Measurements from ENCODE around the gene PCDHA11. TPM values are rescaled to one million over a fixed set of nuclear protein-coding genes. Genes with fewer than 3 reads are reported as not detected.
"Not testable (repeated sequence)": the region's sequence is repeated elsewhere in the genome, so short reads cannot be mapped to it uniquely, and the experiment has no call there.

PCDHA11 gene, protein sequence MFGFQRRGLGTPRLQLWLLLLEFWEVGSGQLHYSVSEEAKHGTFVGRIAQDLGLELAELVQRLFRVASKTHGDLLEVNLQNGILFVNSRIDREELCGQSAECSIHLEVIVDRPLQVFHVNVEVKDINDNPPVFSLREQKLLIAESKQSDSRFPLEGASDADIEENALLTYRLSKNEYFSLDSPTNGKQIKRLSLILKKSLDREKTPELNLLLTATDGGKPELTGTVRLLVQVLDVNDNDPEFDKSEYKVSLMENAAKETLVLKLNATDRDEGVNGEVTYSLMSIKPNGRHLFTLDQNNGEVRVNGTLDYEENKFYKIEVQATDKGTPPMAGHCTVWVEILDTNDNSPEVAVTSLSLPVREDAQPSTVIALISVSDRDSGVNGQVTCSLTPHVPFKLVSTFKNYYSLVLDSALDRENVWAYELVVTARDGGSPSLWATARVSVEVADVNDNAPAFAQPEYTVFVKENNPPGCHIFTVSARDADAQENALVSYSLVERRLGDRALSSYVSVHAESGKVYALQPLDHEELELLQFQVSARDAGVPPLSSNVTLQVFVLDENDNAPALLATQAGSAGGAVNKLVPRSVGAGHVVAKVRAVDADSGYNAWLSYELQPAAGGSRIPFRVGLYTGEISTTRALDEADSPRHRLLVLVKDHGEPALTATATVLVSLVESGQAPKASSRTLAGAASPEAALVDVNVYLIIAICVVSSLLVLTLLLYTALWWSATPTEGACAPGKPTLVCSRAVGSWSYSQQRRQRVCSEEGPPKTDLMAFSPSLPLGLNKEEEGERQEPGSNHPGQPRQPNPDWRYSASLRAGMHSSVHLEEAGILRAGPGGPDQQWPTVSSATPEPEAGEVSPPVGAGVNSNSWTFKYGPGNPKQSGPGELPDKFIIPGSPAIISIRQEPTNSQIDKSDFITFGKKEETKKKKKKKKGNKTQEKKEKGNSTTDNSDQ
- total RNA-seq (10 to 100 TPM in 1 of 2 donors, 1 to 10 TPM in 1; 3.0 to 10.8 TPM), polyA plus RNA-seq (ENCODE audit: insufficient read length in 2 of 2) (10 to 100 TPM; 10.6 to 13.0 TPM)
- long read RNA-seq, donor 1, full-length matches to known transcripts: 9 of 9 reads
- long read RNA-seq, donor 1, partial matches to known transcripts: 0 of 9 reads
- long read RNA-seq, donor 1, other reads (novel, unspliced or antisense): 0 of 9 reads
- long read RNA-seq, donor 2, full-length matches to known transcripts: 2 of 2 reads
- long read RNA-seq, donor 2, partial matches to known transcripts: 0 of 2 reads
- long read RNA-seq, donor 2, other reads (novel, unspliced or antisense): 0 of 2 reads
- long read RNA-seq, donor 3, full-length matches to known transcripts: 5 of 5 reads
- long read RNA-seq, donor 3, partial matches to known transcripts: 0 of 5 reads
- long read RNA-seq, donor 3, other reads (novel, unspliced or antisense): 0 of 5 reads
- long read RNA-seq, donor 4: 0 reads

DNA sequence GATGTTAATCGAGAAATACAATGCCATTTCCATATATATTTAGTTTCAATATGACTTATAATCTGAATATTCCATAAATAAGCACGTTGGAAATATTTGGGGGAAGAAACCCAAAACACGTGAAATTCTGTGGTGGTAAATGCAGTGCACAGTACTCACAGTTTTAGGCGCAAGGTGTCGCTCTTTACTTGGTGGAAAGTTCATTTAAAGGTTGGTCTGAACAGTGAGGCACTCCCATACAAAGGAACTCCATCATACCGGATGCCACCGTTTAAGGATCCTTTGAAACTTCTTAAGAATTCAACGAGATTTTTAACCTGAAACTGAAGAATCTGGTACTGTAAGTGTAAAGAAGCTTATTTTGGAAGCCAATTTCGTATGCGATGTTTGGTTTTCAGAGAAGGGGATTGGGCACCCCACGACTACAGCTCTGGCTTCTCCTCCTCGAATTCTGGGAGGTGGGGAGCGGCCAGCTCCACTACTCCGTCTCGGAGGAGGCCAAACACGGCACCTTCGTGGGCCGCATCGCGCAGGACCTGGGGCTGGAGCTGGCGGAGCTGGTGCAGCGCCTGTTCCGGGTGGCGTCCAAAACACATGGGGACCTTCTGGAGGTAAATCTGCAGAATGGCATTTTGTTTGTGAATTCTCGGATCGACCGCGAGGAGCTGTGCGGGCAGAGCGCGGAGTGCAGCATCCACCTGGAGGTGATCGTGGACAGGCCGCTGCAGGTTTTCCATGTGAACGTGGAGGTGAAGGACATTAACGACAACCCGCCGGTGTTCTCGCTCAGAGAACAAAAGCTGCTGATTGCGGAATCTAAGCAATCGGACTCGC, at the start of gene PCDHA11:
TSS of gene PCDHA11 (plus strand) at position 237 of the 834 bp plus-strand sequence. CDS start at position 384, 147 bp downstream.
- H3K9me3 ChIP-seq (ENCODE audit: control insufficient read depth, insufficient read depth, low read length): peaks cover 13% of the 10 kb centered on the region
- H3K36me3 ChIP-seq (ENCODE audit: control insufficient read depth, insufficient read depth, low read length): peaks cover 14% of the 10 kb centered on the region
- DNase-seq (ENCODE audit: low read depth in 4 of 6, low spot score in 6 of 6): peak in 3 of 6 donors; percentile 19 to 72 (median 60)
- H3K27ac ChIP-seq (ENCODE audit: low read depth, low read length): no peak within 1 kb of the TSS
- H3K4me1 ChIP-seq (ENCODE audit: control insufficient read depth, insufficient read depth, low read length): peaks cover 4% of the 10 kb centered on the region
- 11% methylated on average over 32 of the region's 41 CpGs for WGBS (ENCODE audit: insufficient coverage)
- H3K4me3 ChIP-seq (ENCODE audit: low read depth, low read length): peak within 1 kb of the TSS; percentile 7
- no peaks in the 10 kb centered on the region for H3K27me3 ChIP-seq (ENCODE audit: control insufficient read depth, insufficient read depth, low read length)

DNA sequence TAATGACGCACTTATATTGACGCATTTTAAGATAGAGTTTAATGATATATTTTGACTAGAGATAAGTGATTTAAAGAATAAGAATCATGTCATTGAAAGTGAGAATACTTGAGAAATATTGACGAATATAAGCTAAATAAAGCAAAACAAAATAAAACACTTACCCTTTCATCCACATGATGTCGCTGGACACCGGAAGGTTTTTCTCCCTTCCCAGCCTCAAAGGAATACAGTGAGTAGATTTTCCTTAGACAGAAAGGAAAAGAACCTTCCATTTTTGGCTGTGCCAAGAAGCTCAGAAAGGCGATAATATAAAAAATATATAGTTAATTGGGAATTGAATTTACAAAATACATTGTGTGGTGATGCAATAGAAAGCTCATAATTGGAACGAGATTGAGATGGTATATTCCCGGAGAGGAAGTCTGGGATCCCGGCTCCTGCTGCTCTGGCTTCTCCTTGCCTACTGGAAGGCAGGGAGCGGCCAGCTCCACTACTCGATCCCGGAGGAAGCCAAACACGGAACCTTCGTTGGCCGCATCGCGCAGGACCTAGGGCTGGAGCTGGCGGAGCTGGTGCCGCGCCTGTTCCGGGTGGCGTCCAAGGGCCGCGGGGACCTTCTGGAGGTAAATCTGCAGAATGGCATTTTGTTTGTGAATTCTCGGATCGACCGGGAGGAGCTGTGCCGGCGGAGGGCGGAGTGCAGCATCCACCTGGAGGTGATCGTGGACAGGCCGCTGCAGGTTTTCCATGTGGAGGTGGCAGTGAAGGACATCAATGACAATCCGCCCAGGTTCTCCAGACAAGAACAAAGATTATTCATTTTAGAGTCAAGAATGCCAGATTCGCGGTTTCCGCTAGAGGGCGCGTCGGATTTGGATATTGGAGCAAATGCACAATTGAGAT, 47.1 kb upstream of the PCDHA11 start, which contains the start of gene PCDHA5:
TSS of gene PCDHA5 (plus strand) at position 239 of the 906 bp plus-strand sequence.
- Histone ChIP-seq H3K36me3 (ENCODE audit: control insufficient read depth, insufficient read depth, low read length) (peaks cover 6% of the 10 kb centered on the region), H3K4me3 (ENCODE audit: low read depth, low read length) (no peak within 1 kb of the TSS), H3K27me3 (ENCODE audit: control insufficient read depth, insufficient read depth, low read length) (no peaks in the 10 kb centered on the region), H3K9me3 (ENCODE audit: control insufficient read depth, insufficient read depth, low read length) (peaks cover 1% of the 10 kb centered on the region), H3K27ac (ENCODE audit: low read depth, low read length) (no peak within 1 kb of the TSS), H3K4me1 (ENCODE audit: control insufficient read depth, insufficient read depth, low read length) (no peaks in the 10 kb centered on the region)
- peak in 2 of 6 donors; percentile 22 to 32 for DNase-seq (ENCODE audit: low read depth in 4 of 6, low spot score in 6 of 6)
- 28% methylated on average over 33 of the region's 39 CpGs for WGBS (ENCODE audit: insufficient coverage)

DNA sequence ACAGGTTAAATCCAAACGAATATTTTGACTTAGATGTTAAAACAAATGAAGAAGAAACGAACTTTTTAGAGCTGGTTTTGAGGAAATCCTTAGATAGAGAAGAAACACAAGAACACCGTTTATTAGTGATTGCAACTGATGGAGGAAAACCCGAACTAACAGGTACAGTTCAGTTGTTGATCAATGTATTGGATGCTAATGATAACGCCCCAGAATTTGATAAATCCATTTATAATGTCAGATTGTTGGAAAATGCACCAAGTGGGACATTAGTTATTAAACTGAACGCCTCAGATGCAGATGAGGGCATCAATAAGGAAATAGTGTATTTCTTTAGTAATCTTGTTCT, 46.5 kb upstream of the PCDHA11 start:
- no peak overlapping the region for H3K4me3 ChIP-seq (ENCODE audit: low read depth, low read length)
- H3K27ac ChIP-seq (ENCODE audit: low read depth, low read length): no peak overlapping the region
- no peaks in the 10 kb centered on the region for H3K4me1 ChIP-seq (ENCODE audit: control insufficient read depth, insufficient read depth, low read length)
- peaks cover 6% of the 10 kb centered on the region for H3K36me3 ChIP-seq (ENCODE audit: control insufficient read depth, insufficient read depth, low read length)
- no peak for DNase-seq (ENCODE audit: low read depth in 4 of 6, low spot score in 6 of 6)
- WGBS (ENCODE audit: insufficient coverage): 30% methylated on average over 4 of the region's 6 CpGs
- no peaks in the 10 kb centered on the region for H3K27me3 ChIP-seq (ENCODE audit: control insufficient read depth, insufficient read depth, low read length)
- H3K9me3 ChIP-seq (ENCODE audit: control insufficient read depth, insufficient read depth, low read length): peaks cover 3% of the 10 kb centered on the region

DNA sequence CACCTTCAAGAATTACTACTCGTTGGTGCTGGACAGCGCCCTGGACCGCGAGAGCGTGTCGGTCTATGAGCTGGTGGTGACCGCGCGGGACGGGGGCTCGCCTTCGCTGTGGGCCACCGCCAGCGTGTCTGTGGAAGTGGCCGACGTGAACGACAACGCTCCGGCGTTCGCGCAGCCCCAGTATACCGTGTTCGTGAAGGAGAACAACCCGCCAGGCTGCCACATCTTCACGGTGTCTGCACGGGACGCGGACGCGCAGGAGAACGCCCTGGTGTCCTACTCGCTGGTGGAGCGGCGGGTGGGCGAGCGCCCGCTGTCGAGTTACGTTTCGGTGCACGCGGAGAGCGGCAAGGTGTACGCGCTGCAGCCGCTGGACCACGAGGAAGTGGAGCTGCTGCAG, 45.8 kb upstream of the PCDHA11 start:
- WGBS (ENCODE audit: insufficient coverage): 37% methylated on average over 48 of the region's 48 CpGs
- not testable (repeated sequence) for H3K4me1 ChIP-seq (ENCODE audit: control insufficient read depth, insufficient read depth, low read length); H3K9me3 ChIP-seq (ENCODE audit: control insufficient read depth, insufficient read depth, low read length); H3K4me3 ChIP-seq (ENCODE audit: low read depth, low read length); H3K36me3 ChIP-seq (ENCODE audit: control insufficient read depth, insufficient read depth, low read length); H3K27ac ChIP-seq (ENCODE audit: low read depth, low read length); DNase-seq (ENCODE audit: low read depth in 4 of 6, low spot score in 6 of 6); H3K27me3 ChIP-seq (ENCODE audit: control insufficient read depth, insufficient read depth, low read length)

DNA sequence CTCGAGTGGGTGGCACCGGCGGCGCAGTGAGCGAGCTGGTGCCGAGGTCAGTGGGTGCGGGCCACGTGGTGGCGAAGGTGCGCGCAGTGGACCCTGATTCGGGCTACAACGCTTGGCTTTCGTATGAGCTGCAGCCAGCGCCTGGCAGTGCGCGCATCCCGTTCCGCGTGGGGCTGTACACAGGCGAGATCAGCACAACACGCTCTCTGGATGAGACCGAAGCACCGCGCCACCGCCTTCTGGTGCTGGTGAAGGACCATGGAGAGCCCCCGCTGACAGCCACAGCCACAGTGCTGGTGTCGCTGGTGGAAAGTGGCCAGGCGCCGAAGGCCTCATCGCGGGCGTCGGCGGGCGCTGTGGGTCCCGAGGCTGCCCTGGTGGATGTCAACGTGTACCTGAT, 45.3 kb upstream of the PCDHA11 start:
- no peak for DNase-seq (ENCODE audit: low read depth in 4 of 6, low spot score in 6 of 6)
- H3K4me3 ChIP-seq (ENCODE audit: low read depth, low read length): no peak overlapping the region
- peaks cover 3% of the 10 kb centered on the region for H3K9me3 ChIP-seq (ENCODE audit: control insufficient read depth, insufficient read depth, low read length)
- no peaks in the 10 kb centered on the region for H3K27me3 ChIP-seq (ENCODE audit: control insufficient read depth, insufficient read depth, low read length)
- H3K36me3 ChIP-seq (ENCODE audit: control insufficient read depth, insufficient read depth, low read length): peaks cover 6% of the 10 kb centered on the region
- H3K4me1 ChIP-seq (ENCODE audit: control insufficient read depth, insufficient read depth, low read length): no peaks in the 10 kb centered on the region
- no peak overlapping the region for H3K27ac ChIP-seq (ENCODE audit: low read depth, low read length)
- WGBS (ENCODE audit: insufficient coverage): 49% methylated on average over 38 of the region's 38 CpGs

DNA sequence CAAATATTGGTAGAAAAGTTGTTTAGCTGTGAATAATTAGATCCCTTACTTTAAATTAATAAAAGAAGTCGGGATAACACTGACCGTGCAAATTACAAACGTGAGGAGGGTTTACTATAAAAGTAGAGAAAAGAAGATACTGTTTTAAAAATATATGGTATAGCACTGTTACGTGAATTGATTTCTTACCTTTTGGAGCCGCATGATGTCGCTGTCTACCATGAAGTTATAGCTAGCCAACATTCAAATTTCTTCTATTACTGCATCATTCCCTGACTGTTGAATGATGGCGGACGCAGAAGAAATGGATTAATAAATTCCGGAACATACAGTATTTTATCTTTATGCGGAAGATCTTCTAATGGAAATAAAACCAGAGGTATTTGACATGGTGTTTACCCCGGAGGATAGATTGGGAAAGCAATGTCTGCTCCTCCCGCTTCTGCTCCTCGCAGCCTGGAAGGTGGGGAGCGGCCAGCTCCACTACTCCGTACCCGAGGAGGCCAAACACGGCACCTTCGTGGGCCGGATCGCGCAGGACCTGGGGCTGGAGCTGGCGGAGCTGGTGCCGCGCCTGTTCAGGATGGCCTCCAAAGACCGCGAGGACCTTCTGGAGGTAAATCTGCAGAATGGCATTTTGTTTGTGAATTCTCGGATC, 40.9 kb upstream of the PCDHA11 start, which contains the start of gene PCDHA6:
TSS of gene PCDHA6 (plus strand) at position 257 of the 658 bp plus-strand sequence. CDS start at position 389, 132 bp downstream.
- H3K9me3 ChIP-seq (ENCODE audit: control insufficient read depth, insufficient read depth, low read length): peaks cover 12% of the 10 kb centered on the region
- H3K4me1 ChIP-seq (ENCODE audit: control insufficient read depth, insufficient read depth, low read length): no peaks in the 10 kb centered on the region
- peaks cover 13% of the 10 kb centered on the region for H3K36me3 ChIP-seq (ENCODE audit: control insufficient read depth, insufficient read depth, low read length)
- no peaks in the 10 kb centered on the region for H3K27me3 ChIP-seq (ENCODE audit: control insufficient read depth, insufficient read depth, low read length)
- DNase-seq (ENCODE audit: low read depth in 4 of 6, low spot score in 6 of 6): peak in 2 of 6 donors; percentile 31 to 68
- whole genome bisulfite sequencing (ENCODE audit: insufficient coverage): 13% methylated on average over 16 of the region's 27 CpGs
- peak within 1 kb of the TSS; percentile 9 for H3K4me3 ChIP-seq (ENCODE audit: low read depth, low read length)
- no peak within 1 kb of the TSS for H3K27ac ChIP-seq (ENCODE audit: low read depth, low read length)

DNA sequence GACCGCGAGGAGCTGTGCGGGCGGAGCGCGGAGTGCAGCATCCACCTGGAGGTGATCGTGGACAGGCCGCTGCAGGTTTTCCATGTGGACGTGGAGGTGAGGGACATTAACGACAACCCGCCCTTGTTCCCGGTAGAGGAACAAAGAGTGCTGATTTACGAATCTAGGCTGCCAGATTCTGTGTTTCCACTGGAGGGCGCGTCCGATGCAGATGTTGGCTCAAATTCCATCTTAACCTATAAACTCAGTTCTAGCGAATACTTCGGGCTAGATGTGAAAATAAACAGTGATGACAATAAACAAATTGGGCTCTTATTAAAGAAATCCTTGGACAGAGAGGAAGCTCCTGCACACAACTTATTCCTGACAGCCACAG, 40.4 kb upstream of the PCDHA11 start:
- no peak overlapping the region for H3K27ac ChIP-seq (ENCODE audit: low read depth, low read length)
- peaks cover 12% of the 10 kb centered on the region for H3K36me3 ChIP-seq (ENCODE audit: control insufficient read depth, insufficient read depth, low read length)
- WGBS (ENCODE audit: insufficient coverage): 11% methylated on average over 11 of the region's 18 CpGs
- H3K9me3 ChIP-seq (ENCODE audit: control insufficient read depth, insufficient read depth, low read length): peaks cover 14% of the 10 kb centered on the region
- H3K27me3 ChIP-seq (ENCODE audit: control insufficient read depth, insufficient read depth, low read length): no peaks in the 10 kb centered on the region
- peak overlapping the region; percentile 9 for H3K4me3 ChIP-seq (ENCODE audit: low read depth, low read length)
- DNase-seq (ENCODE audit: low read depth in 4 of 6, low spot score in 6 of 6): peak in 1 of 6 donors; percentile 28
- no peaks in the 10 kb centered on the region for H3K4me1 ChIP-seq (ENCODE audit: control insufficient read depth, insufficient read depth, low read length)
